ENCODE data around the gene MARCHF2.

- TF ChIP-seq CTCF (IDR thresholded peaks at IDR 0.05) (no peak), POLR2A (IDR thresholded peaks at IDR 0.05) (no peak)
Measured at GRCh38 chr19:8451377-8451776, 38.3 kb downstream of the MARCHF2 start.
